GM18499 (cell line): ENCODE results near the gene ZNF599.

ENCODE experiments used
- ATAC-seq: cut with Tn5 transposase; IDR thresholded peaks from one replicate; pipeline ENCODE4 v1.9.1; 2021; ENCODE audit warnings: moderate number of reproducible peaks; ENCODE audit not compliant: insufficient read depth, unreplicated experiment

The ZNF599 gene

GRCh38 chr19:34757441-34757840, 15.6 kb downstream of the ZNF599 start:
- no peak for ATAC-seq

GRCh38 chr19:34744896-34745690, 27.9 kb downstream of the ZNF599 start:
- ATAC-seq = no peak

GRCh38 chr19:34734537-34735103, 38.4 kb downstream of the ZNF599 start:
- no peak for ATAC-seq

GRCh38 chr19:34733746-34734536, 39.1 kb downstream of the ZNF599 start, which contains the start of gene ZNF181:
Gene ZNF181, plus strand, starts transcription at chr19:34734243. Its CDS starts 795 bp downstream, at chr19:34735038.
- no peak for ATAC-seq

GRCh38 chr19:34733266-34733745, 39.7 kb downstream of the ZNF599 start:
- no peak for ATAC-seq

GRCh38 chr19:34732612-34733211, 40.3 kb downstream of the ZNF599 start:
- no peak for ATAC-seq

- ATAC-seq = no peak
Observed at GRCh38 chr19:34731964-34732363, 41.1 kb downstream of the ZNF599 start.

GRCh38 chr19:34731019-34731829, 41.8 kb downstream of the ZNF599 start:
- no peak for ATAC-seq

GRCh38 chr19:34725400-34725799, 47.6 kb downstream of the ZNF599 start:
- ATAC-seq = no peak

- ATAC-seq = no peak
Observed at GRCh38 chr19:34722353-34722752, 50.7 kb downstream of the ZNF599 start.

- ATAC-seq = no peak
Observed at GRCh38 chr19:34715357-34715756, 57.7 kb downstream of the ZNF599 start.

GRCh38 chr19:34713262-34713637, 59.8 kb downstream of the ZNF599 start:
- ATAC-seq = no peak

GRCh38 chr19:34712395-34713261, 60.4 kb downstream of the ZNF599 start:
- ATAC-seq = no peak

- no peak for ATAC-seq
Observed at GRCh38 chr19:34711890-34712289, 61.1 kb downstream of the ZNF599 start.
